ENCODE measurements around the gene GRB7.
A peak's percentile ranks its signal among the peaks of the same experiment; 100 is the strongest.
"Not testable (repeated sequence)": the region's sequence is repeated elsewhere in the genome, so short reads cannot be mapped to it uniquely, and the experiment has no call there.

Gene GRB7

DNA sequence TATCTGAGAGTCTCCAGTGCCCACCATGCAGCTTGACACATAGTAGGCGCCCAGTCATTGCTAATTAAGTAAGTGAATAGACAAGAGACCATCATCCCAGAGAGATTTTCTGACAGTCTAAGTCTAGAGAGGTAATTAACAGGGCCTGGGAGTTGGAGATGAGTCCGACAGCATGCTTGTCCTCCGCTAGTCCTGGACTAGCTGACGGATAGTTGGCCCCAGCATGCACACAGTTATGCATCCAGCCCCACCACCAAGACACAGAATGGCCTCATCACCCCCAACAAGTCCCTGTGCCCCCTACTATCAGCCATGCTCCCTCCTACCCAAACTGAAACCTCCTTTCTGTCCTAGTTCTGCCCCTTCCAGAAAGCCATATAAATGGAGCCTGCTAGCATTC, 10.0 kb downstream of the GRB7 start:
- no peak for DNase-seq (ENCODE audit: low read depth, low spot score)
- H3K4me3 ChIP-seq (ENCODE audit: low read length): no peak overlapping the region

GRCh38 chr17:39748444-39749034, 10.8 kb downstream of the GRB7 start:
- DNase-seq (ENCODE audit: low read depth, low spot score); H3K4me3 ChIP-seq (ENCODE audit: low read length): not testable (repeated sequence)

GRCh38 chr17:39750131-39751015, 12.6 kb downstream of the GRB7 start:
- no peak overlapping the region for H3K4me3 ChIP-seq (ENCODE audit: low read length)
- no peak for DNase-seq (ENCODE audit: low read depth, low spot score)

GRCh38 chr17:39751016-39751543, 13.3 kb downstream of the GRB7 start:
- no peak for DNase-seq (ENCODE audit: low read depth, low spot score)

GRCh38 chr17:39751637-39752036, 13.9 kb downstream of the GRB7 start:
- no peak overlapping the region for H3K4me3 ChIP-seq (ENCODE audit: low read length)
- DNase-seq (ENCODE audit: low read depth, low spot score): no peak

More at GRCh38 chr17:39751016-39751543, 13.3 kb downstream of the GRB7 start:
- no peak overlapping the region for H3K4me3 ChIP-seq (ENCODE audit: low read length)

DNA sequence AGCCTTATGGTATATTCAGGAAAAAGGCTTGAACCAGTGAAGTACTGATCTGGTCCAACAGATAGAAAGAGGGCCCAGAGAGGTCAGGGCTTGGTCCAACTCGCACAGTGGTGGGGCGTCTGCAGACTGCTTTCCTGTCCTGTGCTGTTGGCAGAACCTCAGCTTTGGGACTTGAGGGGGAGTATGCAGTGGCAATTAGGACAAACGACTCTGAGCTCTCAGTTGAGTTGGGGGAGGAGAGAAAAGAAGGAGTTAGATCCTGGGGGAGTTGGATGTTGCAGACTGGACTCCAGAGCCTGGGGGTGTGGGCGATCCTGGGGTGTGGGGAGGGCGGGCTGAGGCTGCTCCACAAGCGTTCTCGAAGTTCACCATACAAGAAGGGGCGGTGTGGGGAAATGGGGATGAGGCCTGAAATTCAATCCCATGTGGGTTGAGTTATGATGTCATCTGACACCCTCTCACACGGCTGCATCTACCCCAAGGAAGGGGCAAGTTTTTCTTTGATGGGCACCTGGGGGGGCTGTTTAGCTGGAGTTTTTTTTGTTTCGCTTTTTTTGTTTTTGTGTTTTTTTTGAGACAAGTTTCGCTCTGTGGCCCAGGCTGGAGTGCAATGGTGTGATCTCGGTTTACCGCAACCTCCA, 14.6 kb downstream of the GRB7 start:
- no peak overlapping the region for H3K4me3 ChIP-seq (ENCODE audit: low read length)
- DNase-seq (ENCODE audit: low read depth, low spot score): no peak

- H3K4me3 ChIP-seq (ENCODE audit: low read length): peak overlapping the region; percentile 62
- DNase-seq (ENCODE audit: low read depth, low spot score): no peak
These were observed 15.9 kb downstream of the GRB7 start for GRCh38 chr17:39753514-39754160.

- DNase-seq (ENCODE audit: low read depth, low spot score): peak; percentile 89
- peak overlapping the region; percentile 62 for H3K4me3 ChIP-seq (ENCODE audit: low read length)
These were observed 16.6 kb downstream of the GRB7 start for GRCh38 chr17:39754161-39754957.

DNA sequence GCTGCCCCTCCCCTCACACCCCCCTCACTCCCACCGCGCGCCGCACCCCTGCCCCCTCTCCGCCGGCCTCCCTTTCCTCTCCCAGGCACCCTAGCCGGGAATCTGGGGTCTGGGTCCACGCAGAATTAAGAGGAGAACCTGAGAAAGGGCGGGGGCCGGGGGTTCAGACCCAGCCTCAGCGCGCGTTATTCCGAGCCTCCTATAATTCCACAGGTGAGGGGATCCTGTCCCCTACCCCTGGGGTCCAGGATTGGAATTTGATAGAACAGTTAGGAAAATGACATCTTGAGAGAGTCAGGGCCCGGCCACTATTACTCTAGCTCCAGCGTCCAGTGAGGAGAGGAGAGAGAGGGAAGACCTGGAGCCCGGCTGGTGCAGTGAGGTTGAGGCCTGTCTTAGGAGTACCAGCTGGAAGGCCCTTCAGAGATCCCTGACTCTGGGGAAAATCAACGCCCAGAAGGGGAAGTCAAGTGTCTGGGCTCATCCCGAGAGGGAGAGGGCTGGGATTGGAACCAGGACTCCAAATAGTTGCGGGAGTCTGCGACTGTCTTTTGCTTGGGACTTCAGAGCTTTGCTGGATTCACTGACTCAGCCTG, 17.3 kb downstream of the GRB7 start:
- peak overlapping the region; percentile 62 for H3K4me3 ChIP-seq (ENCODE audit: low read length)
- DNase-seq (ENCODE audit: low read depth, low spot score): no peak

- H3K4me3 ChIP-seq (ENCODE audit: low read length): peak overlapping the region; percentile 62
- DNase-seq (ENCODE audit: low read depth, low spot score): peak; percentile 44
These were observed 18.0 kb downstream of the GRB7 start for GRCh38 chr17:39755554-39756379.

DNA sequence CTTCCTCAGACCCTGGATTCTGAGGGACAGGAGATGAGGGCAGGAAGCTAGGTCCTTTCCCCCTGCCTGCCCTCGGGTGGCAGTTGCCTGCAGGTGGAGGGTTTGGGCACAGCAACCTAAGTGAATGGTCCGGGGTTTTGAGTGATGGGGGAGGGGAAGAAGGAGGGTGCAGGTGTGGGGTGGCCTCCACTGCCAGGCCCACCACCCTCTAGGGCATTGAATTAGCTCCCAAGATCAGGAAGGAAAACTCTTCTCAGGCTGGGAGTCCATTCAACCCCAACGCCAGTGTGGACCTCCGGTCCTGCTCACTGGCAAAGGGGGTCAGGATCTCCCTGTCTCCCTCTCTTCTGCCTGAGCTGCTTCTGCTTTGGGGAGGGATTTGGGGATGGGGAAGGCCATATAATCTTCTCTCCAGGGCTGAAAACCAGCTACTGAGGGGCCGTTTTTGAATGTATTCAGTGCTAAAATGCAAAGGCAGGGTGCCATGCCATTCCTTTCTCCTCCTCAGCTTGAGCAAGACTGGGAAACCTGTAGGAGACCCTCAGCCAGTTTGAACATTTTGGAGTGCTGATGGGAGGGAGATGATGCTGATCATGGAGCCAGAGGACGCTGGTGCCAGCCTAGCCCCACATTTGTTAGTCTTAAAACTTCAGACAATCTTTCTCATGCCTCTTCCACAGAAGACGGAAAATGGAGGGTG, 18.8 kb downstream of the GRB7 start:
- DNase-seq (ENCODE audit: low read depth, low spot score): peak; percentile 59
- H3K4me3 ChIP-seq (ENCODE audit: low read length): no peak overlapping the region

- no peak for DNase-seq (ENCODE audit: low read depth, low spot score)
- H3K4me3 ChIP-seq (ENCODE audit: low read length): no peak overlapping the region
These were observed 19.5 kb downstream of the GRB7 start for GRCh38 chr17:39757176-39757662.

DNA sequence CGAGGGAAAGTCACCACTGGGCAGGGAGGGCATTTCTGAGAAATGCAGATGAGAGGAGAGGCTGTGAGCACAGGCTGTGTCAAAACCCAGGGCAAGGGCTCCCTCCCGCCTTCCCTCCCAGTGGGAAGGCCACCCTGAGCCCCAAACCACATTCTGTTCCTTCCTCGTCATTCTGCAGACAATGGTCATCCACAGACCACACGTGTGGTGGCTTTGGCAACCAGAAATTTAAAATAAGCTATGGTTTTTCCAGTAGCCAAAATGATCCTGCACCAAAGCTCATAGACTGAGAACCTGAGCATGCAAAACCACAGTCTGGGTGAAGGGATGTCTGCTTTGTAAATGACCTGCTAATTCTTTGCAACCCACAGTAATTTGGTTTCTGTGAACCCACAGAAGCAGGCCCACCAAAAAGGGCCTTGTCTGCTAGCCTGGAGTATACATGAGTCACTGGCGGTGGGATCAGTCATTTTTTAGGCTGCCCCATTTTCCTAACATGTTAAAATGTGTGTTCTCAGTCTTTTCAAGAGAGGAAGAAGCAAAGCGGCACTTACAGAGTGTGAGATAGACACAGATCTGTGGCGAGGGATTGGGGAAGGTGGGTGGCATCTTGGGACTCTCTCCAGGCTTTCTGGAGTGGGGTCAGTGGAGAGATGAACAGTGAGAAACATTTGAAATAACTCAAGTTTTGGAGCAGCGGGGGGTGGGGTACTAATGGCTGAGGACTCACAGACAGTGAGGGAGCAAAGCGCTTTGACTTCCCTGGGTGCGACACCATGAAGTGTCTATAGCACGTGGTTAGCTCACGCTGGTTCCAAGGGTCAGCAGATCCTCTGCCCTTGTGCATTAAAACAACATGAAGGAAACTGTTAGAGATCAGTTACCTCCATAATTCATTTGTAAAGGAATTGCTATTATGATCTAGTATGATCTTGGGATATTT, 20.5 kb downstream of the GRB7 start:
- peak; percentile 48 for DNase-seq (ENCODE audit: low read depth, low spot score)
- H3K4me3 ChIP-seq (ENCODE audit: low read length): no peak overlapping the region

GRCh38 chr17:39759204-39759603, 21.5 kb downstream of the GRB7 start:
- DNase-seq (ENCODE audit: low read depth, low spot score): no peak
- H3K4me3 ChIP-seq (ENCODE audit: low read length): no peak overlapping the region

GRCh38 chr17:39761861-39762496, 24.2 kb downstream of the GRB7 start:
- no peak for DNase-seq (ENCODE audit: low read depth, low spot score)
- H3K4me3 ChIP-seq (ENCODE audit: low read length): no peak overlapping the region
